Upper lobe of left lung (tissue), 6 donors: Measurements from ENCODE around the gene NFASC. TPM values are rescaled to one million over a fixed set of nuclear protein-coding genes. Genes with fewer than 3 reads are reported as not detected.

Experiments
- ATAC-seq, 2 donors: fragments of 200-7000 bp; cut with Tn5 transposase; one replicate each; pipeline ENCODE4 v1.9.1; 2022; ENCODE audit warnings: mild to moderate bottlenecking in 2 of 2, moderate library complexity in 2 of 2; ENCODE audit not compliant: low FRiP score in 2 of 2
- DNase-seq, 2 donors: peaks; one replicate each; pipeline ENCODE4 v3.0.0-alpha.2; 2019 to 2020
- H3K27ac ChIP-seq, 4 donors: fragments of 200-600 bp; sonication (generic); one replicate each; pipeline ENCODE4 v1.5.1; 2016 to 2019
- H3K27me3 ChIP-seq, 4 donors: fragments of 200-600 bp; sonication (generic); one replicate each; pipeline ENCODE4 v1.5.1; 2017 to 2019
- H3K36me3 ChIP-seq, 4 donors: fragments of 200-600 bp; sonication (generic); one replicate each; pipeline ENCODE4 v1.5.1; 2016 to 2019
- H3K4me1 ChIP-seq, 4 donors: fragments of 200-600 bp; sonication (generic); one replicate each; pipeline ENCODE4 v1.5.1; 2018 to 2019
- H3K4me3 ChIP-seq, 4 donors: fragments of 200-600 bp; sonication (generic); one replicate each; pipeline ENCODE4 v1.5.1; 2017 to 2019; ENCODE audit warnings: mild to moderate bottlenecking in 2 of 4, moderate library complexity in 1 of 4
- H3K9me3 ChIP-seq, 4 donors: fragments of 200-600 bp; sonication (generic); one replicate each; pipeline ENCODE4 v1.5.1; 2018 to 2019
- CTCF ChIP-seq, 6 experiments: fragments of 450-650 bp in 4 of 6; fragments of 200-600 bp in 2 of 6; sonication (generic) in 2 of 6; IDR thresholded peaks; one replicate each; pipeline ENCODE4 v1.5.1; 2016 to 2019; ENCODE audit warnings: antibody characterized with exemption in 6 of 6
- EP300 ChIP-seq, 4 donors: sonication (generic); formaldehyde crosslinking; IDR thresholded peaks; one replicate each; pipeline ENCODE4 v1.5.1; 2017; ENCODE audit warnings: antibody characterized with exemption in 4 of 4, control low read depth in 2 of 4
- POLR2A ChIP-seq, 4 donors: fragments of 450-650 bp; IDR thresholded peaks; one replicate each; pipeline ENCODE4 v1.5.1; 2016 to 2017; ENCODE audit warnings: antibody characterized with exemption in 4 of 4, mild to moderate bottlenecking in 2 of 4
- POLR2AphosphoS5 ChIP-seq, 2 donors: sonication (generic); formaldehyde crosslinking; IDR thresholded peaks; one replicate each; pipeline ENCODE4 v1.5.1; 2017; ENCODE audit warnings: antibody characterized with exemption in 2 of 2
- WGBS, 2 donors: methylation state at CpG; one replicate each; pipeline ENCODE4 v1.1.5; 2017 to 2018; 5-methylcytosine and 5-hydroxymethylcytosine counted together
- total RNA-seq, 6 donors: library from RNA; depleted of rRNA in 4 of 6; stranded (reverse); fragments of >200 nt in 4 of 6; gene quantifications; one replicate each; pipeline versions ENCODE4 v1.1.0 to v1.2.1, GENCODE V29; 2016 to 2021
- donor health status: DM: no; HTN: no; CAD: no; lungs with moderate emphysema.
- donor health status: DM: no; HTN: yes; CAD: no; lungs with severe emphysema.

The NFASC gene
- total RNA-seq, 6 donors from 2014 or later: 5.5 to 16.8 (median 6.9) TPM

GRCh38 chr1:204829133-204829825 lies 41.4 kb upstream of the NFASC start:
- Histone ChIP-seq H3K36me3 (no peaks in the 10 kb centered on the region), H3K27ac (peak overlapping the region in 1 of 4 donors; percentile 39), H3K9me3 (no peaks in the 10 kb centered on the region), H3K4me3 (peak overlapping the region in 3 of 4 donors; percentile 27 to 49 (median 48)), H3K27me3 (peaks cover 0 to 8% (median 2%) of the 10 kb centered on the region in 4 donors), H3K4me1 (peaks cover 0 to 9% (median 2%) of the 10 kb centered on the region in 4 donors)
- DNase-seq (no peak), ATAC-seq (no peak)
- WGBS, 2 donors: 34 to 38% methylated on average over 6 of the region's 6 CpGs
- TF ChIP-seq CTCF (IDR thresholded peaks at IDR 0.05) (no peak), POLR2AphosphoS5 (IDR thresholded peaks at IDR 0.05) (no peak), POLR2A (IDR thresholded peaks at IDR 0.05) (no peak), EP300 (IDR thresholded peaks at IDR 0.05) (no peak)

- Histone ChIP-seq H3K9me3 (no peaks in the 10 kb centered on the region), H3K4me3 (no peak overlapping the region), H3K4me1 (peaks cover 0 to 9% (median 2%) of the 10 kb centered on the region in 4 donors), H3K27me3 (peaks cover 0 to 8% (median 2%) of the 10 kb centered on the region in 4 donors), H3K27ac (no peak overlapping the region), H3K36me3 (no peaks in the 10 kb centered on the region)
- no peak for ATAC-seq
- WGBS, 2 donors: 45 to 70% methylated on average over 7 to 8 of the region's 8 CpGs
- TF ChIP-seq POLR2A (IDR thresholded peaks at IDR 0.05) (no peak), POLR2AphosphoS5 (IDR thresholded peaks at IDR 0.05) (no peak)
- DNase-seq: no peak
Measured at GRCh38 chr1:204830747-204831146, 39.9 kb upstream of the NFASC start.

- no peak overlapping the region for H3K4me3 ChIP-seq
- no peaks in the 10 kb centered on the region for H3K9me3 ChIP-seq
- H3K27me3 ChIP-seq: peaks cover 0 to 8% (median 2%) of the 10 kb centered on the region in 4 donors
- DNase-seq (no peak), ATAC-seq (no peak)
- no peak overlapping the region for H3K27ac ChIP-seq
- 19 to 46% methylated on average over 3 of the region's 3 CpGs for WGBS, 2 donors
- H3K4me1 ChIP-seq: peaks cover 0 to 9% (median 2%) of the 10 kb centered on the region in 4 donors
- no peak for TF ChIP-seq POLR2AphosphoS5 (IDR thresholded peaks at IDR 0.05)
- TF ChIP-seq CTCF (IDR thresholded peaks at IDR 0.05): no peak
- TF ChIP-seq POLR2A (IDR thresholded peaks at IDR 0.05): no peak
- H3K36me3 ChIP-seq: no peaks in the 10 kb centered on the region
Measured at GRCh38 chr1:204831186-204831585, 39.5 kb upstream of the NFASC start.

GRCh38 chr1:204834336-204834735 lies 36.3 kb upstream of the NFASC start:
- no peak overlapping the region for H3K4me3 ChIP-seq
- H3K27ac ChIP-seq: no peak overlapping the region
- no peaks in the 10 kb centered on the region for H3K4me1 ChIP-seq
- ATAC-seq (no peak), DNase-seq (no peak)
- H3K36me3 ChIP-seq: no peaks in the 10 kb centered on the region
- no peaks in the 10 kb centered on the region for H3K27me3 ChIP-seq
- 9 to 24% methylated on average over 5 of the region's 5 CpGs for WGBS, 2 donors
- TF ChIP-seq POLR2A (IDR thresholded peaks at IDR 0.05) (no peak), CTCF (IDR thresholded peaks at IDR 0.05) (no peak)
- no peaks in the 10 kb centered on the region for H3K9me3 ChIP-seq

- Histone ChIP-seq H3K27ac (no peak overlapping the region), H3K4me3 (no peak overlapping the region), H3K27me3 (no peaks in the 10 kb centered on the region), H3K9me3 (no peaks in the 10 kb centered on the region), H3K4me1 (no peaks in the 10 kb centered on the region), H3K36me3 (no peaks in the 10 kb centered on the region)
- DNase-seq (no peak), ATAC-seq (no peak)
- 22 to 42% methylated on average over 4 of the region's 4 CpGs for WGBS, 2 donors
- TF ChIP-seq POLR2AphosphoS5 (IDR thresholded peaks at IDR 0.05) (no peak), CTCF (IDR thresholded peaks at IDR 0.05) (no peak), EP300 (IDR thresholded peaks at IDR 0.05) (no peak), POLR2A (IDR thresholded peaks at IDR 0.05) (no peak)
Measured at GRCh38 chr1:204834752-204835151, 35.9 kb upstream of the NFASC start.
